ENCODE results near the gene CDC40.

Gene CDC40

GRCh38 chr6:110191477-110191876, 11.2 kb downstream of the CDC40 start:
- TF ChIP-seq, protein P1, sequence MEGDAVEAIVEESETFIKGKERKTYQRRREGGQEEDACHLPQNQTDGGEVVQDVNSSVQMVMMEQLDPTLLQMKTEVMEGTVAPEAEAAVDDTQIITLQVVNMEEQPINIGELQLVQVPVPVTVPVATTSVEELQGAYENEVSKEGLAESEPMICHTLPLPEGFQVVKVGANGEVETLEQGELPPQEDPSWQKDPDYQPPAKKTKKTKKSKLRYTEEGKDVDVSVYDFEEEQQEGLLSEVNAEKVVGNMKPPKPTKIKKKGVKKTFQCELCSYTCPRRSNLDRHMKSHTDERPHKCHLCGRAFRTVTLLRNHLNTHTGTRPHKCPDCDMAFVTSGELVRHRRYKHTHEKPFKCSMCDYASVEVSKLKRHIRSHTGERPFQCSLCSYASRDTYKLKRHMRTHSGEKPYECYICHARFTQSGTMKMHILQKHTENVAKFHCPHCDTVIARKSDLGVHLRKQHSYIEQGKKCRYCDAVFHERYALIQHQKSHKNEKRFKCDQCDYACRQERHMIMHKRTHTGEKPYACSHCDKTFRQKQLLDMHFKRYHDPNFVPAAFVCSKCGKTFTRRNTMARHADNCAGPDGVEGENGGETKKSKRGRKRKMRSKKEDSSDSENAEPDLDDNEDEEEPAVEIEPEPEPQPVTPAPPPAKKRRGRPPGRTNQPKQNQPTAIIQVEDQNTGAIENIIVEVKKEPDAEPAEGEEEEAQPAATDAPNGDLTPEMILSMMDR (IDR thresholded peaks at IDR 0.05; ENCODE audit: insufficient read depth, low read length, poor library complexity, severe bottlenecking): no peak
- no peak for TF ChIP-seq EZH2phosphoT487 (conservative IDR thresholded peaks at IDR 0.05; ENCODE audit: low read length)
- Histone ChIP-seq H3K9ac (ENCODE audit: low read length) (no peak overlapping the region), H3K27me3 (ENCODE audit: low read length) (no peaks in the 10 kb centered on the region), H3K9me3 (ENCODE audit: insufficient read depth, low read length) (no peaks in the 10 kb centered on the region), H3K27ac (ENCODE audit: low read depth, low read length) (no peak overlapping the region), H3K36me3 (ENCODE audit: low read length) (peaks cover 14% of the 10 kb centered on the region; the same call in 1 of the 2 replicates), H3K9me2 (replicated peaks; ENCODE audit: insufficient read depth, low read length) (no peaks in the 10 kb centered on the region), H3K79me2 (ENCODE audit: insufficient read depth, low read length) (peaks cover 91% of the 10 kb centered on the region), H3F3A (ENCODE audit: insufficient read depth) (no peaks in the 10 kb centered on the region; the same call in 1 of the 2 replicates), H2AFZ (ENCODE audit: low read depth, low read length, severe bottlenecking) (no peak overlapping the region), H3K4me3 (ENCODE audit: insufficient read depth, low read length, poor library complexity, severe bottlenecking) (no peak overlapping the region), H4K20me1 (ENCODE audit: low read depth, low read length) (peaks cover 22% of the 10 kb centered on the region), H3K4me2 (ENCODE audit: low read depth, low read length, poor library complexity, severe bottlenecking) (no peak overlapping the region)

GRCh38 chr6:110195639-110196038, 15.4 kb downstream of the CDC40 start:
- no peaks in the 10 kb centered on the region for H3K9me2 ChIP-seq (replicated peaks; ENCODE audit: insufficient read depth, low read length)
- H2AFZ ChIP-seq (ENCODE audit: low read depth, low read length, severe bottlenecking): no peak overlapping the region
- H3K27ac ChIP-seq (ENCODE audit: low read depth, low read length): no peak overlapping the region
- no peak for TF ChIP-seq EZH2phosphoT487 (conservative IDR thresholded peaks at IDR 0.05; ENCODE audit: low read length)
- H3F3A ChIP-seq (ENCODE audit: insufficient read depth): no peaks in the 10 kb centered on the region; the same call in 1 of the 2 replicates
- no peaks in the 10 kb centered on the region for H3K27me3 ChIP-seq (ENCODE audit: low read length)
- no peaks in the 10 kb centered on the region for H3K9me3 ChIP-seq (ENCODE audit: insufficient read depth, low read length)
- H3K79me2 ChIP-seq (ENCODE audit: insufficient read depth, low read length): peaks cover 80% of the 10 kb centered on the region
- H3K36me3 ChIP-seq (ENCODE audit: low read length): peaks cover 14% of the 10 kb centered on the region; the same call in 1 of the 2 replicates
- no peak overlapping the region for H3K4me3 ChIP-seq (ENCODE audit: insufficient read depth, low read length, poor library complexity, severe bottlenecking)
- H3K4me2 ChIP-seq (ENCODE audit: low read depth, low read length, poor library complexity, severe bottlenecking): no peak overlapping the region
- H4K20me1 ChIP-seq (ENCODE audit: low read depth, low read length): 0 out of 2 replicates have a peak, but pooled peaks cover 5% of the 10 kb centered on the region
- no peak overlapping the region for H3K9ac ChIP-seq (ENCODE audit: low read length)

DNA sequence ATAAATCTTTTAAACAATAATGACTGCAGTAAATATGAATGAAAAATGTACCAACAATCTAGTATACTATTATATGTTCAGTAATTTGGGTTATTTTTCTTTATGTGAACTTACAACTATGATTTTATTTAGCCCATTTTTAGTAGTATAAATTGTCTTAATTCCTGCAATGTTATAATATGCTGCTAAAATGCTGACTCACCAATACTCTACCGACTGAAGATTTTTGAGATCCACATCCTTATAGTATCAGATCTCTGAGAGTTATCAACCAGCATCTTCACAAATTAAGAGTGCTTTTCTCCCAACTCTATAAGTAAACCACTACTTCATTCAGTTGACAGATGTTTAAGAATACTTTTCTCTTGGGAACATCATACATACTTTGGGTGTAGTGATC, 16.6 kb downstream of the CDC40 start:
- Histone ChIP-seq H3K27ac (ENCODE audit: low read depth, low read length) (no peak overlapping the region), H4K20me1 (ENCODE audit: low read depth, low read length) (0 out of 2 replicates have a peak, but pooled peaks cover 5% of the 10 kb centered on the region)

GRCh38 chr6:110198561-110198960, 18.3 kb downstream of the CDC40 start:
- Histone ChIP-seq H2AFZ (ENCODE audit: low read depth, low read length, severe bottlenecking) (no peak overlapping the region), H3K4me2 (ENCODE audit: low read depth, low read length, poor library complexity, severe bottlenecking) (no peak overlapping the region), H3K27me3 (ENCODE audit: low read length) (no peaks in the 10 kb centered on the region), H3K9me2 (replicated peaks; ENCODE audit: insufficient read depth, low read length) (no peaks in the 10 kb centered on the region), H4K20me1 (ENCODE audit: low read depth, low read length) (0 out of 2 replicates have a peak, but pooled peaks cover 5% of the 10 kb centered on the region), H3F3A (ENCODE audit: insufficient read depth) (no peaks in the 10 kb centered on the region; the same call in 1 of the 2 replicates), H3K9me3 (ENCODE audit: insufficient read depth, low read length) (no peaks in the 10 kb centered on the region), H3K4me3 (ENCODE audit: insufficient read depth, low read length, poor library complexity, severe bottlenecking) (no peak overlapping the region), H3K27ac (ENCODE audit: low read depth, low read length) (no peak overlapping the region), H3K9ac (ENCODE audit: low read length) (no peak overlapping the region), H3K36me3 (ENCODE audit: low read length) (peaks cover 11% of the 10 kb centered on the region; the same call in 1 of the 2 replicates), H3K79me2 (ENCODE audit: insufficient read depth, low read length) (peaks cover 71% of the 10 kb centered on the region)
- TF ChIP-seq, protein P1 (IDR thresholded peaks at IDR 0.05; ENCODE audit: insufficient read depth, low read length, poor library complexity, severe bottlenecking): no peak
- TF ChIP-seq EZH2phosphoT487 (conservative IDR thresholded peaks at IDR 0.05; ENCODE audit: low read length): no peak

More for the DNA sequence above, 16.6 kb downstream of the CDC40 start:
- Histone ChIP-seq H3K4me3 (ENCODE audit: insufficient read depth, low read length, poor library complexity, severe bottlenecking) (no peak overlapping the region), H3K36me3 (ENCODE audit: low read length) (peaks cover 14% of the 10 kb centered on the region; the same call in 1 of the 2 replicates), H3K9ac (ENCODE audit: low read length) (no peak overlapping the region), H3K9me2 (replicated peaks; ENCODE audit: insufficient read depth, low read length) (no peaks in the 10 kb centered on the region), H3K4me2 (ENCODE audit: low read depth, low read length, poor library complexity, severe bottlenecking) (no peak overlapping the region), H3K9me3 (ENCODE audit: insufficient read depth, low read length) (no peaks in the 10 kb centered on the region), H3F3A (ENCODE audit: insufficient read depth) (no peaks in the 10 kb centered on the region; the same call in 1 of the 2 replicates), H2AFZ (ENCODE audit: low read depth, low read length, severe bottlenecking) (no peak overlapping the region), H3K27me3 (ENCODE audit: low read length) (no peaks in the 10 kb centered on the region), H3K79me2 (ENCODE audit: insufficient read depth, low read length) (peaks cover 77% of the 10 kb centered on the region)
- no peak for TF ChIP-seq EZH2phosphoT487 (conservative IDR thresholded peaks at IDR 0.05; ENCODE audit: low read length)
- TF ChIP-seq, protein P1 (IDR thresholded peaks at IDR 0.05; ENCODE audit: insufficient read depth, low read length, poor library complexity, severe bottlenecking): no peak

Data from SU-DHL-6 (cell line).